ENCODE measurements around the gene PCDH8.

GRCh38 chr13:52810011-52810410 lies 38.4 kb downstream of the PCDH8 start:
- TF ChIP-seq EZH2 (IDR thresholded peaks at IDR 0.05; ENCODE audit: borderline replicate concordance, insufficient read depth, low read length, poor library complexity, severe bottlenecking) (no peak), REST (IDR thresholded peaks at IDR 0.05; ENCODE audit: borderline replicate concordance) (no peak), MXI1 (conservative IDR thresholded peaks at IDR 0.05; ENCODE audit: poor library complexity, severe bottlenecking) (no peak)
- TF ChIP-seq, protein P1, sequence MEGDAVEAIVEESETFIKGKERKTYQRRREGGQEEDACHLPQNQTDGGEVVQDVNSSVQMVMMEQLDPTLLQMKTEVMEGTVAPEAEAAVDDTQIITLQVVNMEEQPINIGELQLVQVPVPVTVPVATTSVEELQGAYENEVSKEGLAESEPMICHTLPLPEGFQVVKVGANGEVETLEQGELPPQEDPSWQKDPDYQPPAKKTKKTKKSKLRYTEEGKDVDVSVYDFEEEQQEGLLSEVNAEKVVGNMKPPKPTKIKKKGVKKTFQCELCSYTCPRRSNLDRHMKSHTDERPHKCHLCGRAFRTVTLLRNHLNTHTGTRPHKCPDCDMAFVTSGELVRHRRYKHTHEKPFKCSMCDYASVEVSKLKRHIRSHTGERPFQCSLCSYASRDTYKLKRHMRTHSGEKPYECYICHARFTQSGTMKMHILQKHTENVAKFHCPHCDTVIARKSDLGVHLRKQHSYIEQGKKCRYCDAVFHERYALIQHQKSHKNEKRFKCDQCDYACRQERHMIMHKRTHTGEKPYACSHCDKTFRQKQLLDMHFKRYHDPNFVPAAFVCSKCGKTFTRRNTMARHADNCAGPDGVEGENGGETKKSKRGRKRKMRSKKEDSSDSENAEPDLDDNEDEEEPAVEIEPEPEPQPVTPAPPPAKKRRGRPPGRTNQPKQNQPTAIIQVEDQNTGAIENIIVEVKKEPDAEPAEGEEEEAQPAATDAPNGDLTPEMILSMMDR (IDR thresholded peaks at IDR 0.05; ENCODE audit: poor library complexity, severe bottlenecking) = no peak

Measured in neural cell (in vitro differentiated cells).